ENCODE data around the gene DCDC2C.
"Not testable (repeated sequence)": the region's sequence is repeated elsewhere in the genome, so short reads cannot be mapped to it uniquely, and the experiment has no call there.

Gene DCDC2C, protein sequence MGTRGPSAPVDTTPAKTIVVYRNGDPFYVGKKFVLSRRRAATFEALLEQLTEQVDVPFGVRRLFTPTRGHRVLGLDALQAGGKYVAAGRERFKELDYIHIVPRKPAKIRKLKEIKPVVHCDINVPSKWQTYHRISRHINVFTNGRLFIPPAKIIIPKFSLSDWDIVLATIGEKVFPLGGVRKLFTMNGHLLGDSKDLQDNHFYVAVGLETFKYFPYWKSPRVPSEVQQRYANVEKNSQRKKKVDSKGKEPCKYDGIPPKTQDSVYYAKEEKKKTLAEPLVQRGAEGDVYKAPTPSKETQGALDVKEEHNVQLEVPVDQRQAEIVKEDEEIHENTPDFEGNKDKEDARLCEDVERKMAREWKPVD

DNA sequence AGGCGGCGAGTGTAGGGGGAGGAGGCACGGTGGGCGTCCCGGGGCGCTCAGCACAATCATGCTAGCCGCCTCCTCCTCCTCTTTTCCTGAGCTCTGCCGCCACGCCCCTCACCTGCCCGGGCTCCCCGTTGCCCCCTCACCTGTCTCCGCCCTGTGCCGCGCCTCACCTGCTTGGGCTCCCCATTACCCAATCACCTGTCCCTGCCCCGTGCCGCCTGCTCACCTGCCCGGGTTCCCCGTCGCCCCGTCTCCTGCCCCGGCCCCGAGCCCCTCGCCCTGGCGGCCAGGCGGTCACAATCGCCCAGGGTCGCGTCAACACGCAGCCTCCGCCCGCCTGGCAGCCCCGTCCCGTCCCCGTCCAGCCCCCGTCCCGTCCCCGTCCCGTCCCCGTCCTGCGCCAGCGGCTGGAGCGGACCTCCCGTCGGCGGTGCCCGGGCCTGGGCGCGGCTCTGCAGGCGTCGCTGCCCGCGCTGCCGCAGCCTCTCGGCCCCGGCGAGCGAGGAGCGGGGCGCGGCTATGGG lies at the start of gene DCDC2C:
DCDC2C (plus strand) TSS at position 340 of the 521 bp plus-strand sequence; CDS start at position 517, 177 bp downstream.
- no peak for DNase-seq

DNA sequence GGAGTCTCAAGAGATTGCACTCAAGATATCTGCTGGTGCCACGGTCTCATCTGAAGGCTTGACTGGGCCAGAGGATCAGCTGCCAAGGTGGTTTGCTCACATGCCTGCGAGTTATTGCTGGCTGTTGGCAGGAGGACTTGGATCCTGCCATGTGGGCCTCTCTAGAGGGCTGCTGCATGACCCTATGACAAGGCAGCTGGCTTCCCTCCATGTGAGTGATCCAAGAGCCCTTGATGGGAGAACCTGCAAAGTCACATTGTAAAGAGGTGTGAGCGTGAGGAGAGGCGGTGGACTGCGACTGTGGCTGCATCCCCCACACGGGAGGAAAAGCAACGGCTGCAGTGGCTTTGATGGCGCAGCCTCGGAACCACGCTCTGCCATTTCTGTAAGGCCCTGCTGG lies 49.4 kb upstream of the DCDC2C start:
- no peak for DNase-seq

DNA sequence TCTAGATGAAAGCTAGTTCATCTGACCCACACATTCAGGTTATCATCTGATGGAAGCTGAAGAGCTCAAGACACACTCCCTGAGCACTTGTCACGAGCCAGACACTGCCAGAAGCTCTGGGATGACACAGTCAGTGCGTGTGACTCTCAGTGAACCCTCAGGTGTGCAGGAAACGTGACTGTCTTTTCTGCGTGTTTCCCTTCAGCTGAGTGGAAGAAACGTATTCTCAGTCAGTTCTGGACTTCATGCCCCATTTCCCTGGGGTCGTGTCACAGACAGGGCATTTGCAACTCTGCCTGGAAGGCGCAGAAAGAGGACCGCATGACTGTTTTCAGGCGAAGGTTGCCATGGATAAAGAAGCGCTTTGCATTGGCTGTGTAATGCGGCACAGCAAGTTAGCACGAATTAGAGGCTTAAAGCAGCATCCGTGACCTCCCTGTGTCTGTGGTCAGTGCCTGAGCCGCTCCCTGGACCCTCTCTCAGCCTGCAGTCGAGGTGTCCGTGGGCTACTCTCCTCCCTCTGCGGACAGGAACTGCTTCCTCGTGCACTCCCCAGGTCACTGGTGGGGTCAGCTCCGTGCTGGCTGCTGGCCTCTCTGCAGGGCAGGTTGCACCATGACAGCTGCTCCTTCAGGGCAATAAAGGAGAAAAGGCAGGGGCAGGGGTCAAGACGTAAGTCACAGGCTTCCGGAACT lies 48.7 kb upstream of the DCDC2C start:
- no peak for DNase-seq

DNA sequence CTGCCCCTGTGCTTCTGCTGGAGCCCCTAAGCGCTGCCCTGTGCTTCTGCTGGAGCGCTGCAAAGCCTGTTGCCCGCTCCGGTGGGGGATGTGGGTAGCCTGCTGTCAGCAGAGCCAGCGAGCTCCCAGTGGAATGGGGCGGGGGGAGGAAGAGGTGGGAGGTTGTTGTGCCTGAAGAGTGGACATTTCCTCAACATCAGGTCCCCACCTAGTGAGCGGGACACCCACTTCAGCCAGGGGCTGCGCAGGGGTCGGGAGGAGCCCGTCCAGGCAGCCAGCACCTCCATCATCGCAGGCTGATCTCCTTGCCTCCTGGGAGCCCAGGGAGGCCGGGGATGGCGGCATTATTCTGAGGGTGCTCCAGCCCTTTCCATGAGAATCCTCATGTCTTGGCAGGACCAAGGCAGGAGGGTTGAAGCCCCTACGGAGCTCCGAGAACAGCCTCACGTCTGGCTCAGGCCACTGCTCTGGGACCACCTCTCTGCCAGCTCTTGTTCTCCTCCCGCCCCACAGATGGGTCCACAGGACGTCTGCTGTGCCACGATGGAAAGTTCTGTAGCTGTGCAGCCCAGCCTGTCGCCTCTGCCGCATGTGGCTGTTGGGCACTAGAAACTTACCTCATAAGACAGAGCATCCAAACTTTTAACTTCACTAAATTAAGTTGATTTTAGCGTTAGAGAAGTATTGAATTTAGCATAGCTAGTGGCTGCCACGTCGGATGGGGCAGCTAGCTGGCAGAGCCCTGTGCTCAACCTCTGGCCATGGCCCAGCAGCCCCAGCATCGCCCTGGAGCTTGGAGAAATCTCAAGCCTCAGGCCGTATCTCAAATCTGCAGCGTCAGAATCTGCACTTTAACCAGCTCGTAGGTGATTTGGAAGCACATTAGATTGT lies 47.3 kb upstream of the DCDC2C start:
- no peak for DNase-seq

DNA sequence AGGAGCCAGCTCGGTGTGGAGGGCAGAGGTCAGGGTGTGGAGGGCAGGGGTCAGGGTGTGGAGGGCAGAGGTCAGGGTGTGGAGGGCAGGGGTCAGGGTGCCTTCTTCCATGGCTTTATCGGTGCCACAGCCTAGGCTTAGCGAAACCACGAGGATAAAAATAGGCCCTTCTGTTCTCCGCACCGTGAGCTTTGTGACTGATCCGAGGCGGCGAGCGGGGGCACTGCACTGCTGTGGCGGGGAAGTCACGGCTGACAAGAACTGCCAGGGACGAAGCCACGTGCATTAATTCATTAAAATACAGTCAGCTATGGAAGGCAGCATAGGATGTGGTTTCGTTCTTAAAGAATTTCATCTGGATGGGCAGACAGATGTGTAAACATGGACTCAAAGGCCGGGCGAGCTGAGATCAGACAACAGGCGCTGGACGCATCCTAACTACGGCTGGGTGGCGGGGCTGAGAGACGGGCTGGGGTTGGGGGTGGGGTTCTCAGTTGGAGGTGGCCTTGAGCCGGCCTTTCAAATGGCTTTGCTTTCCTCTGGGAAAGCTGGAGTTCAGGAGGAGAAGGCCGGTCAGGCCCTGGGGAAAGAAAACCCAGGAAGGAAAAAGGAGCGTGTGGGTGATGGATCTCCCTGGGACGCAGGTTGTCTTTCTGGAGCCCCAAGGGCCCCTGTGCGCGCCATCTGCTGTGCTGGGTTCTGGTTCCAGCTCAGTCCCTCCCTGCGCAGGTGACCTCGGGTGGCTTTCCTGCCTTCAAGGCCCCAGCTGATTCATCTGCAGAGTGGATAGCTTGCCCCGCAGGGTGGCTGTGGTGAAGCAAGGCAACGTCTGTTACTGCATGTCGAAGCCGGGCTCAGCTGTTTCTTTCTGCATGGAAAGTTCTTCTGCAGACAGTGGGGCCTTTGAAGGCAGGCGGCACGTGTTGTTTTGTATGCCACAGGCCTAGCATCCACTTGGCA lies 46.3 kb upstream of the DCDC2C start:
- no peak for DNase-seq

DNA sequence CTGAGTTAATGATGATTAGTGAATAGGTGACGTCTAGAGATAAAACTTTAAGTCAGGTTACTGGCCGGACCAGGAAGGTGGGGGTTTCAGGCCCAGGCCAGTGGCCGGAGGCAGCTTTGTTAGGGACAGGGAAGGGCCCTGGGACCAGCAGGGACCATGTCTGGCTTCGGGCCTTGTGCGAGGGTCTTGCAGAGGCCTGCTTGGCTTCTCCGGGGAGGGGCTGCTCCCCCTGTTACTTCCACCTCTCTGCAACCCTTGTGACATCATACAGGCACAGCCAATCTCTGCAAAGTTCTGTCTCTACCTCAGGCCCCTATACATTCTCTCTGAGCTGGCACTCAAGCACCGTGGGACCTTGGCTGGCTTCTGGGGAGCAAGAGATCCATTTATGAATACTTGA lies 45.5 kb upstream of the DCDC2C start, which contains the start of gene ALLC:
ALLC (plus strand) TSS at position 320 of the 400 bp plus-strand sequence. CDS start 12,958 bp downstream, outside the sequence.
- DNase-seq: no peak

DNA sequence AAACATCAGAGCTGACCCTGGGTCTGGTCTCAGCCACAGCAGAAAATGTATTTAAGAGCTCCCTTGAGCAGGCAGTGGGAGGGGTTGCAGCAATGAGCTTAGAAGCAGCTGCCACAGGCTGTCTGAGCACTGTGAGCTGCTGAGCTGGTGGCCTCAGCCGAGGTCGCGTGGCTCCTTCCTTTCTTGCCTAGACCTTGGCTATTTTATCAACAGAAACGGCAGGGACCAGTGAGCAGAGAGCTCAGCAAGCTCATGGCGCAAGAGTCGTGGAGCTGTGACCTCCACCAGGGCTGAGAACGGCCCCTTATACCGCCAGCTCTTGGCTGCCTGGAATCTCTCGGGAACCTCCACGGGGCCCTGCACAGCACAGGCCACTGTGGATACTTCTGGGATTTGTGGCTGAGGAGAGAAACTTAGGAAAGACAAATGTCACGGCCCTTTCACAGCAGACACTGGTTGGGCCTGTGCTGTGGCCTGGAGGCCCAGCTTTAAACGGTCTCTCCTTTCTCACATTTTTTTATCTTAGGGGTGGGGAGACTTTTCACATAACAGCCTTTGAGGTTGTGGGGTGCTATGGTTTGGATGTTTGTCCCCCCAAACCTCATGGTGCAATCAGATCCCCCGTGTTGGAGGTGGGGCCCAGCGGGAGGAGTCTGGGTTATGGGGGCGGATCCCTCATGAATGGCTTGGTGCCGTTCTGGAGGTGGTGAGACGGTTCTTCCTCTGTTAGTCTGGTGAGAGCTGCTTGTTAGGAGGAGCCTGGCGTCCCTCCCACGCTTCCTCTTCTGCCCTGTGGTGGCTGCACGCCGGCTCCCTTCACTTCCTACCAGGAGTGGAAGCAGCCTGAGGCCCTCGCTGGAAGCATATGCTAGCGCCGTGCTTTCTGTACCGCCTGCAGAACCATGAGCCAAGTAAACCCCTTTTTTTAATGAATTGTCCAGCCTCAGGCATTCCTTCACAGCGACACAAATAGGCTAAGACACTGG lies 43.6 kb upstream of the DCDC2C start:
- DNase-seq: no peak

DNA sequence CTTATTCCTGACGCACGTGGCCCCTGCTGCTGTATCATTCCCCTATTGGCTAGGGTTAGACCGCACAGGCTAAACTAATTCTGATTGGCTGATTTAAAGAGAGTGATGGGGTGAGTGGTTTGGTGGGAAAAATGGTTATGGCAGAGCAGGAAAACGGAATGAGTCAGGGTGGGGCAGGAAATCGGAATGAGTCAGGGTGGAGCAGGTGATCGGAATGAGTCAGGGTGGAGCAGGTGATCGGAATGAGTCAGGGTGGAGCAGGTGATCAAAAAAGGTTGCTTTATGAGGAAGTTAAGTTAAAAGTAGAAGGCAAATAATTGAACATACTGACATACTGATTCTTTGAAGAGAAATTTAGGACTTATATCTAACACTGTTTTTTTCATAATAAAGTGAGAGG lies 42.7 kb upstream of the DCDC2C start:
- DNase-seq: not testable (repeated sequence)

DNA sequence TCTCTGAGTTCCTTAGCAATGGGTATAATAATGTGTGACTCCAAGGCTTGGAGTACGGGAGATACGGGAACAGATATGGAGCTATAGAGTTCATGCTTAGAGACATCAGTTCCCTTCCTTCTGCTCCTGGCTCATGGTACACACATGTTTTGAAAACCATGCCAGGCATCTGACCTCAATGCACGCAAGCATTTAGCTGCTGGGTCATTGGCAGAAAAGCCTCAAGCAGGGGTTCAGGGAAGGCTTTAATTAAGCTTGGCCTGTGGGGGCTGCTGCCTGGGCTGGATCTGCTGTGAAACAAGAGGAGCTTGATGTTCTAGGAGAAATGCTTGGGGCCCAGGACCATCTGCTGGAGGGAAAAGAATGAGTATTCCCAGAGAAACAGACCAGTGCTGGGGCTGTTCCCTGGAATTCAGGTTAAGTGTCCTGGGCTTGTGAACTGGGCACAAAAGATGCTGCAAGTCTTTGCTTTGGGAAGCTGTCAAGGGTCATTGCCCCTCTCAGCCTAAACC lies 42.2 kb upstream of the DCDC2C start:
- no peak for DNase-seq

DNA sequence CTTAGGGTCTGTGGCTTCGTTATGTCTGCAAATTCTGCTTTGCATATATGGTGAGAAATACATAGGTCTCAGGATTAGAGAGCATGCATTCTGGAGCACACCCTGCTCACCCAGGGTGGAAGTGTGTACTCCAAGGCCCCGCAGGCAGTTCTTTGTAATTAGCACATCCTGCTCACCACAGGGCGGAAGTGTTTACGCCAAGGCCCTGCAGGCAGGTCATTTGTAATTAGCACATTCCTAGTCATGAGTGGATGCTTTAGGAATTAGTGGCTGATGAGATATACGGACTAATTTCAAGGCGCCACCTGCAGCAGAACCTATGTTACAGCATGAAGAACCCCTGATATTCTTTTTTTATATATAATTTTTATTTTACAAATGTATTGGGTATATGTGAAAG lies 41.1 kb upstream of the DCDC2C start:
- no peak for DNase-seq

DNA sequence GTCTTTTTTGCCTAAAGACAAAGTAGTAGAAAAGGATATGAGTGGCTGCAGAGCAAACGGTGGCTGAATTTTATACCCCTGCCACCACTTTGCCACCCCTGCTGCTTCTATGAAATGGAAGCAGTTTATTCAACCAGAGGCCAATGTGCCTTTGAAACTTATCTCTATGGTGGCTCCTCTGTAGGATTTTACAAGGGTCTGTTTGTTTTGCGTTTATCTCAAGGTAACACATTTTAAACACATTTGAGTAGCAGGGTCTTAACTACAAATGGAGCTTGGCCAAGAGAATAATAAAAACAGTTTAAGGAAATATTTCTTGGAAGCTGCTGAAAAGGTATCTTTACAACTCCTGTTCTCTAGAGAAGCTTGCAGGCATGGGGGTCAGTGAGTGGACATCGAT lies 39.3 kb upstream of the DCDC2C start:
- no peak for DNase-seq

DNA sequence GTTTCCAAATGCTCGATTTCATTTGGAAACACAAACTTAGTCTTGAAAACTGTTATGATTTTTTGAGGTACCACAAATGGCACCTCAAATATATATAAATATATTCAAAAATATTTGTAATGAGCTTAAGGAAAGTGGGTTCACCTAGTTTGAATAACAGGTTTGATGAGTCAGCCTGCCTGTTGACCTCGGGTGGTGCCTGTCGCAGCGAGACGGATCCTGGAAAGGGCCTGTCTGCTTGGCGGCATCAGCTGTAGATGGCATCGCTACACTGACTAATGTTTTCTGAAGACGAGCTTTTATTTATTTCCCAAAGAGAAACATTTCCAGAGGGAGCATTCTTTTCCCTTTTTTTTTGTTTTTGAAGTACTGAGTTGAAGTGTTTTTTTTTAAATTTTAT lies 38.5 kb upstream of the DCDC2C start:
- no peak for DNase-seq

DNA sequence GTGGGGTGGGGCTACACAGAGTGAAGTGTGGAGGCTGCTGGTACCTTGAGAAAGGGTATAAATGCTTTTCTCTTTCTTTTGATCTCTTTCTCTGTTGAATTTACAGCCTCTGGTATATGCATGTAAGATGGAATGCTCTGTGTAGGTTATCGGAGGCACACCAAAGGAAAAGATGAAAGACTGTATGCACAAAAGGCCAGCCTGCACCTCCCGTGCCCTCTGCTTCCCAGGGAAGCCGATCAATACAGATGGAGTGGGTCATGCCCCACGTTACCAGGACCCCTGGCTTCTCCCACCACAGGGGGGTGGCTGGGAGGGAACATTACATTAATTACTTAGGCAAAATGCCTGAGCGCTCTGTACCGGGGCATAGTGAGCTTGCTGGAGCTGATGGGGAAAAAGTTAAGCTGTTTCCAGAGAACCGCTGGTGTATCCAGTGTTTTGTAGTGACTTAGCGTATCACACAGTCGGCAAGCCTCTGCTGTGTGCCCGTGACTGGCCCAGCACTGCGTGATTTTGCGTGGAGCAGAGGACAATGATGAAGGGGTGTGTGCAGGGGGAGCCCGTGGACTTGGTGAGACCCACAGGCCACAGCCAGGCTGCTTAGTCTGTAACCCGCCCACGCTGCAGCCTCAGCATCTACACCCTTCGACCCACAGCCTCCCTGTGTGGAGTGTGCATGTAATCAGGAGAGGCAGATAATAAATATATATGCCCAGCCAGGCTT lies 37.3 kb upstream of the DCDC2C start:
- no peak for DNase-seq

DNA sequence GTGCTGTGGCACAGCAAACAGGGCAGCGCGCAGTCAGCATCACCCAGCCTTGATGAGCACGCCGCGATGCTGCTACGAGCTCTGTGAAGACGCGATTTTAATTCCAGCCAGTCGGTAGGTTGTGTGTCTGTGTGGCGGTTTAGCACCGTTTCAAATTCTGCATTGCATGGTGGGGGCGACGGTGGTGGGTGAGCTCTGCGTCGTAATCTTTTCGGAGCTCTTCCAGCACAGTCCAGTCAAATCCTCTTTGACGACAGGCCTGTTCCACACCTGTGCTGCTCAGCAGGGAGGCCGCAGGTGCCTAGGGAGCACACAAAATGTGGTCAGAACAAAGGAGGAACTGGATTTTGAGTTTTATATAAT lies 36.8 kb upstream of the DCDC2C start:
- no peak for DNase-seq

DNA sequence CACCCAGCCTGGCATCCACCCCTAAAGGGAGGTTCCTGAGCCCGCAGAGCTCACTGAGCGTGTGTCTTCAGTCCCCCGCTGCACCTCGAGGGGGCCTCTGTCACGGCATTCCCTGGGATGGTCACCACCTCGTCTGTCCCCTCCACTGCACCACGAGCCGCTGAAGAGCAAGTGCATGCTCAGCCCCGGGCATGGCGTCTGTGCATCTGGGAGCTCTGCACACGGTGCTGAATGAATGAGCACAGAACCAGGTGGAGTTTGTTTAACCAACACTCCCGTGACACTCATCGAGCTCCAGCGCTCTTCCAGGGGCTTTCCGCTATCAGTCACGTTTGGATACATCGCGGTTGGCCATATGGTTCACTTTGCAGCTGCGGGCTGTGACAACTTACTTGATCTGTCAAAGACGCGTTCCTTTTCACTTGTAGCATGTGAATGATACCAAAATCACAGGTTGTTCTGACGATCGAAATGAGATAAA lies 36.2 kb upstream of the DCDC2C start:
- no peak for DNase-seq

DNA sequence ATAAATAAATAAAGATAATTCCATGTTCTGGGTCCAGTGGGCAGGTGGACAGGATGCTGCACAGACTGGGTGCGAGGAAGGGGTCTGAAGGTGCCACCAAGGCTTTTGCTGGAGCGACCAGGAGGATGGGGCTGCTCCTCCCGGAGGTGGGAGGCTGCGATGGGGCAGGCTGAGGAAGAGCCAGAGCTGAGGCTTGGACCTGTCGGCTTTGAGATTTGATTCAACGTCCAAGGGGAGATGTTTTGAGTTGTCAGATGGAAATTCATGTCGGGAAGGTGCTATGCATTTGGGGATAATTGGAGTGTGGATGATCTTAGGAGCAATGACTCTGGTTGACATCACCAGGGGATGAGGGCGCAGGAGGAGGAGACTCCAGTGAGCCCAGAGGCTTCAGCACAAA lies 33.7 kb upstream of the DCDC2C start:
- DNase-seq: no peak

DNA sequence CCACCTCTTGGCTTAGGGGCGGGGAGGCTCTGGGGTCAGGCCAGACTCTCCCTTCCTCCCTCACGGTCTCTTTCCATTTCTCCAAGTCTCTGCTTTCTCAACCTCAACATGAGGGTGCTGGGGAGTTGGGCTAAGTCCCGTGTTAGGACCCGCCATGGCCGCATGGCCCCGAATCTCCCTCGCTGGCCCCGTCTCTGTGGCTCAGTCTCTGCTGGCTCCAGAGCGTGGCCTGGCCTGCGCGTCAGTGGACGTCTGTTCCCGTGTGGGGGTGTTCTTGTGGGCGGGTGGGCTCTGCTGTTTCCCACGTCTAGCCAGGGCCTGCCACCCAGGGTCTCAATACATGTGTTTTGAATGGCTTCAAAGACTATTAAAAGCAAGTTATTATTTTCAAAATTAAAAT lies 33.0 kb upstream of the DCDC2C start:
- no peak for DNase-seq

DNA sequence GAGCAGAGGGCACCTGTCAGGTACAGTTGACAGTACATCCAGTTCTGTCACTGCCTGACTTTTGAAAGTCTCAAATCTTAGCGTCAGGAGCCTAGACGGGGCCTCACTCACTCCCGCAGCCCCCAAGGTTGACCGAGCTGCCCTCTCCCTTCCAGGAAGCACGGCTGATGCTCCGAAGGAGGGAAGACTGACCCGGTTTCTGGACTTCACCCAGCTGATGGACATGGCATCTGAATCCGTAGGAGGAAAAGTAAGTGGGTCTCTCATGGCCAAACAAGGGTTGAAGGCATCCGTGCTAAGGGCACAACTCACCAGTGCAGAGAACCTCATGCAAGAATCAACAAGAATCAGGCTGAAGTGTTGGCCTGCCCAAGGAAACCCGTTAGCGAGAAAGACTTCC lies 32.4 kb upstream of the DCDC2C start:
- DNase-seq: no peak

DNA sequence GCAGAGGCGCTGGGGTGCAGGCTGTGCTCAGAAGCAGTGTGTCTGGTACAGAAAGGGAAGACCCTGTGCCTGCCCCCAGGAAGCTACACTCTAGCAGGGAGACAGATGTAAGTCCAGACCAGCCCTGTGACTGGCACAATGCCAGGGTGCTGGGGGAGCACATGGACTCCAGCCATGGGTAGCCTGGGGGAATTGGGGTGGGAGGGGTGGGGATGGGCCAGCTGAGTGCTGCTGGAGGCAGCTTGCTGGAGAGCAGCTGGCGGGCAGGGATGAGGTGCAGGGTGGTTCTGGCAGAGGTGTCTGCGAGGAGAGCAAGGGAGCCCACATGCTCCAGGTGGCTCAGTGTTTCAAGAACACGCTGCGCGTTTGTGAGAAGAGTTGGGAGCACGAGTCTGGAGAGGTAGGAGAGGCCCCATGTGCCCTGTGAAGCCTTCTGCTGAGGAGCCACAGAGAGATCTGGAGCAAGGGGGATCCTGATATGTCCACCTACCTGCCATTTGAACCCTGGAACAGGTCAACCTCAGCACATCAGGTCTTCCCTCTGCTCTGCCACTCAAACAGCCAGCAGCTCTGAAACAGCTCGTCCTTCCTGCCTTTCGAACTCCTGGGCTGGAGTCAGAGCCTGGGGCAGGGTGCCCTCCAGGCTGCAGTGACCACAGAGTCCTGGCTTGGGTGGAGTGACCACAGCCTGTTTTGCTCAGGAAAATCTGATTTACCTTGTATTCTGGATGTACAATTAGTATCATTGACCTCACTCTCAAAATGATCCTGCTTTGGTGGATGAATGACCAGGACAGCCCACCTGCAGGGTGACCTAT lies 30.3 kb upstream of the DCDC2C start:
- DNase-seq: no peak
